Transverse colon (tissue), 4 donors: ENCODE measurements around the gene RAPGEF5. TPM values are rescaled to one million over a fixed set of nuclear protein-coding genes. Genes with fewer than 3 reads are reported as not detected.

Experiments used
- DNase-seq: peaks from one replicate; pipeline ENCODE4 v3.0.0-alpha.2; 2019
- H3K27ac ChIP-seq, 4 donors: fragments of 200-600 bp; sonication (generic); 2 replicates each; pipeline ENCODE4 v1.5.1; 2016 to 2018; ENCODE audit warnings: inconsistent platforms in 4 of 4
- H3K27me3 ChIP-seq: fragments of 200-600 bp; sonication (generic); 2 replicates; pipeline ENCODE4 v1.5.1; 2017; ENCODE audit warnings: inconsistent platforms
- H3K36me3 ChIP-seq, 4 donors: fragments of 200-600 bp; sonication (generic); 2 replicates each; pipeline ENCODE4 v1.5.1; 2017 to 2019; ENCODE audit warnings: inconsistent platforms in 4 of 4
- H3K4me1 ChIP-seq, 4 donors: fragments of 200-600 bp; sonication (generic); 2 replicates each; pipeline ENCODE4 v1.5.1; 2017 to 2020; ENCODE audit warnings: inconsistent platforms in 4 of 4
- H3K4me3 ChIP-seq, 4 donors: fragments of 200-600 bp; sonication (generic); 1 replicate in 1 of 4; 2 replicates in 3 of 4; pipeline versions ENCODE4 v1.5.1 to v1.6.1; 2017 to 2019; ENCODE audit warnings: inconsistent platforms in 4 of 4
- H3K9me3 ChIP-seq, 2 donors: fragments of 200-600 bp; sonication (generic); 2 replicates each; pipeline ENCODE4 v1.5.1; 2017 to 2019; ENCODE audit warnings: inconsistent platforms in 2 of 2
- CTCF ChIP-seq, 5 experiments: fragments of 200-600 bp in 3 of 5; fragments of 450-650 bp in 2 of 5; sonication (generic) in 3 of 5; IDR thresholded peaks; 1 replicate in 2 of 5; 2 replicates in 3 of 5; pipeline ENCODE4 v1.5.1; 2016 to 2017; ENCODE audit warnings: antibody characterized with exemption in 5 of 5, inconsistent platforms in 3 of 5, mild to moderate bottlenecking in 2 of 5, moderate library complexity in 1 of 5
- EP300 ChIP-seq: sonication (generic); formaldehyde crosslinking; IDR thresholded peaks from one replicate; pipeline ENCODE4 v1.6.1; 2017; ENCODE audit warnings: antibody characterized with exemption, low read depth
- POLR2A ChIP-seq: fragments of 450-650 bp; IDR thresholded peaks from one replicate; pipeline ENCODE4 v1.6.1; 2016; ENCODE audit warnings: antibody characterized with exemption, mild to moderate bottlenecking, moderate library complexity
- POLR2AphosphoS5 ChIP-seq, 3 donors: sonication (generic); formaldehyde crosslinking; IDR thresholded peaks; one replicate each; pipeline ENCODE4 v1.6.1; 2016; ENCODE audit warnings: antibody characterized with exemption in 3 of 3
- WGBS, 2 donors: methylation state at CpG; one replicate each; pipeline ENCODE4 v1.1.5; 2018; ENCODE audit warnings: low coverage in 1 of 2; 5-methylcytosine and 5-hydroxymethylcytosine counted together
- in situ Hi-C, 4 donors: fragments of 200-750 bp; cut with MboI; loops; one replicate each; pipeline versions ENCODE4 v1.15.0 to v1.15.1; 2017; ENCODE audit warnings: low sequenced_read_pairs in 3 of 4, low pct_ligation_motif_present in 1 of 4, low pct_unique_long_range_greater_than_20kb in 1 of 4
- intact Hi-C: fragments of 100-400 bp; cut with DNase I; formaldehyde crosslinking; loops from one replicate; pipeline ENCODE4 v1.15.1; 2023; ENCODE audit warnings: low total_unique reads
- total RNA-seq, 4 donors: library from RNA; depleted of rRNA; stranded (reverse); fragments of >200 nt; gene quantifications; one replicate each; pipeline ENCODE4 v1.1.0, GENCODE V29; 2016

RAPGEF5 gene
- total RNA-seq, 4 donors from 2014 or later, result 82.3 to 112 (median 100) TPM

- intact Hi-C loops, result no loop called here
- in situ Hi-C loops, result no loop called here
- DNase-seq, result no peak
- H3K27ac ChIP-seq, result no peak overlapping the region
- TF ChIP-seq EP300, result no peak
- TF ChIP-seq POLR2AphosphoS5 (IDR thresholded peaks at IDR 0.05), result no peak
- no peak for TF ChIP-seq CTCF (IDR thresholded peaks at IDR 0.05)
- TF ChIP-seq POLR2A, result no peak
- peaks cover 0 to 9% (median 2%) of the 10 kb centered on the region in 4 donors for H3K4me1 ChIP-seq
- H3K9me3 ChIP-seq, result no peaks in the 10 kb centered on the region
- H3K27me3 ChIP-seq, result no peaks in the 10 kb centered on the region
- H3K36me3 ChIP-seq, result no peaks in the 10 kb centered on the region
- H3K4me3 ChIP-seq, result no peak overlapping the region
- WGBS, 2 donors, result 93 to 100% methylated on average over 1 to 3 of the region's 3 CpGs
Measured at GRCh38 chr7:22238354-22239311, 118.3 kb downstream of the RAPGEF5 start.

- Histone ChIP-seq H3K4me3 (no peak overlapping the region), H3K27ac (no peak overlapping the region), H3K9me3 (no peaks in the 10 kb centered on the region), H3K27me3 (no peaks in the 10 kb centered on the region), H3K36me3 (no peaks in the 10 kb centered on the region), H3K4me1 (no peaks in the 10 kb centered on the region)
- in situ Hi-C loops (no loop called here), intact Hi-C loops (no loop called here)
- TF ChIP-seq CTCF (IDR thresholded peaks at IDR 0.05) (no peak), POLR2A (no peak), EP300 (no peak), POLR2AphosphoS5 (IDR thresholded peaks at IDR 0.05) (no peak)
- 88 to 96% methylated on average over 2 of the region's 2 CpGs for WGBS, 2 donors
- no peak for DNase-seq
Measured at GRCh38 chr7:22235134-22235533, 121.8 kb downstream of the RAPGEF5 start.

GRCh38 chr7:22234227-22234626 is 122.7 kb downstream of the RAPGEF5 start:
- no peak for DNase-seq
- Histone ChIP-seq H3K9me3 (no peaks in the 10 kb centered on the region), H3K4me1 (no peaks in the 10 kb centered on the region), H3K27ac (no peak overlapping the region), H3K27me3 (no peaks in the 10 kb centered on the region), H3K4me3 (no peak overlapping the region), H3K36me3 (no peaks in the 10 kb centered on the region)
- in situ Hi-C loops (no loop called here), intact Hi-C loops (no loop called here)
- TF ChIP-seq POLR2A, result no peak
- no peak for TF ChIP-seq POLR2AphosphoS5 (IDR thresholded peaks at IDR 0.05)
- no peak for TF ChIP-seq CTCF (IDR thresholded peaks at IDR 0.05)
- TF ChIP-seq EP300, result no peak
- WGBS, 2 donors, result 23 to 53% methylated on average over 3 of the region's 3 CpGs

GRCh38 chr7:22231806-22232205 is 125.1 kb downstream of the RAPGEF5 start:
- DNase-seq, result no peak
- no peaks in the 10 kb centered on the region for H3K4me1 ChIP-seq
- no peaks in the 10 kb centered on the region for H3K36me3 ChIP-seq
- H3K4me3 ChIP-seq, result no peak overlapping the region
- H3K27ac ChIP-seq, result no peak overlapping the region
- in situ Hi-C loops, result no loop called here
- H3K9me3 ChIP-seq, result no peaks in the 10 kb centered on the region
- intact Hi-C loops, result no loop called here
- no peak for TF ChIP-seq POLR2AphosphoS5 (IDR thresholded peaks at IDR 0.05)
- no peak for TF ChIP-seq CTCF (IDR thresholded peaks at IDR 0.05)
- TF ChIP-seq POLR2A, result no peak
- TF ChIP-seq EP300, result no peak
- H3K27me3 ChIP-seq, result no peaks in the 10 kb centered on the region
- 85 to 100% methylated on average over 3 of the region's 3 CpGs for WGBS, 2 donors
